GM12878 (cell line): ENCODE data around the gene ZNF429. TPM values are rescaled to one million over a fixed set of nuclear protein-coding genes. Genes with fewer than 3 reads are reported as not detected.

Experiments used
- ATAC-seq: fragments of 200-7000 bp; cut with Tn5 transposase; 3 replicates; pipeline ENCODE4 v1.9.1; 2020; ENCODE audit warnings: mild to moderate bottlenecking, moderate library complexity
- BruUV-seq: library from RNA; stranded (reverse); fragments of 400-500 nt; replicated peaks from 2 replicates; lab custom pipeline; 2021; lab: Mats Ljungman, UMichigan
- CTCF ChIA-PET: fragments of 300-600 bp; sonication (Branson Sonifier 250); formaldehyde crosslinking; extraction: SDS; loops from one replicate; lab custom pipeline; 2021; ENCODE audit warnings: inconsistent platforms; lab: Yijun Ruan, JAX
- POLR2A ChIA-PET: fragments of 350-600 bp; formaldehyde crosslinking; extraction: SDS; loops from one replicate; lab custom pipeline; 2021; ENCODE audit warnings: inconsistent platforms; lab: Charles Lee
- RAD21 ChIA-PET: fragments of 300-600 bp; sonication (Branson Sonifier 250); formaldehyde crosslinking; loops from one replicate; lab custom pipeline; 2023; ENCODE audit warnings: antibody characterized with exemption; ENCODE audit not compliant: unreplicated experiment; lab: Charles Lee
- SMC1A ChIA-PET: fragments of 300-600 bp; sonication (Branson Sonifier 250); formaldehyde crosslinking; loops from one replicate; lab custom pipeline; 2023; ENCODE audit not compliant: unreplicated experiment, uncharacterized antibody; lab: Charles Lee
- DNase-seq: peaks from one replicate; pipeline ENCODE4 v3.0.0-alpha.2; 2011; ENCODE audit warnings: low read depth, low spot score
- FAIRE-seq: peaks from 3 replicates; lab custom pipeline; 2011; peaks lifted over from hg19 to GRCh38; lab: Jason Lieb, UNC
- H2AFZ ChIP-seq: 2 replicates; pipeline ENCODE4 v1.6.0; 2011; ENCODE audit warnings: low read depth, low read length, control low read depth; ENCODE audit not compliant: control insufficient read depth
- H3K27ac ChIP-seq: 2 replicates; pipeline ENCODE4 v1.5.1; 2011; ENCODE audit warnings: control low read depth; ENCODE audit not compliant: control insufficient read depth, insufficient read depth
- H3K27me3 ChIP-seq, 2 experiments: replicated peaks in 1 of 2; 2 replicates each; pipeline versions ENCODE4 v1.6.0 to v1.6.1; 2011; ENCODE audit warnings: low read length in 1 of 2; ENCODE audit not compliant: control insufficient read depth in 2 of 2, insufficient read depth in 2 of 2
- H3K36me3 ChIP-seq, 2 experiments: 2 replicates each; pipeline ENCODE4 v1.5.1; 2011; ENCODE audit warnings: low read length in 1 of 2; ENCODE audit not compliant: control insufficient read depth in 2 of 2, insufficient read depth in 2 of 2
- H3K4me1 ChIP-seq: 2 replicates; pipeline ENCODE4 v1.6.1; 2011; ENCODE audit warnings: mild to moderate bottlenecking, low read length, moderate library complexity, mixed read lengths; ENCODE audit not compliant: control insufficient read depth, insufficient read depth
- H3K4me2 ChIP-seq: 2 replicates; pipeline ENCODE4 v1.6.0; 2011; ENCODE audit warnings: control low read depth; ENCODE audit not compliant: control insufficient read depth, insufficient read depth
- H3K4me3 ChIP-seq: fragments of 200-600 bp; sonication (generic); 2 replicates; pipeline ENCODE4 v1.5.1; 2016
- H3K79me2 ChIP-seq: 2 replicates; pipeline ENCODE4 v1.6.0; 2011; ENCODE audit warnings: low read length; ENCODE audit not compliant: control insufficient read depth, insufficient read depth
- H3K9ac ChIP-seq: 2 replicates; pipeline ENCODE4 v1.8.0; 2011; ENCODE audit warnings: low read length, control low read depth, mixed read lengths; ENCODE audit not compliant: control insufficient read depth, insufficient read depth
- H3K9me3 ChIP-seq: replicated peaks from 3 replicates; pipeline ENCODE4 v1.5.1; 2011; ENCODE audit warnings: mild to moderate bottlenecking, low read length; ENCODE audit not compliant: control insufficient read depth, insufficient read depth
- H4K20me1 ChIP-seq: 2 replicates; pipeline ENCODE4 v1.6.0; 2011; ENCODE audit not compliant: control insufficient read depth, insufficient read depth
- BRCA1 ChIP-seq: IDR thresholded peaks from 2 replicates; pipeline ENCODE4 v1.6.1; 2011; ENCODE audit warnings: low read depth, low read length, improper control_type of control experiment
- E2F4 ChIP-seq: IDR thresholded peaks from 2 replicates; pipeline ENCODE4 v1.6.1; 2012; ENCODE audit warnings: low read depth, low read length, improper control_type of control experiment
- E2F8 ChIP-seq: fragments of 450-650 bp; IDR thresholded peaks from 2 replicates; pipeline ENCODE4 v1.6.1; 2018; ENCODE audit warnings: mild to moderate bottlenecking, low read depth, moderate library complexity; ENCODE audit not compliant: partially characterized antibody
- GABPA ChIP-seq: IDR thresholded peaks from 2 replicates; pipeline ENCODE4 v1.6.1; 2014; ENCODE audit warnings: antibody characterized with exemption, low read depth, mild to moderate bottlenecking, inconsistent platforms
- HDAC6 ChIP-seq: fragments of 200-600 bp; sonication (generic); IDR thresholded peaks from one replicate; pipeline ENCODE4 v1.8.0; 2017; ENCODE audit warnings: antibody characterized with exemption; ENCODE audit not compliant: unreplicated experiment
- IKZF2 ChIP-seq, 2 experiments: fragments of 450-650 bp; IDR thresholded peaks; 2 replicates each; pipeline ENCODE4 v1.6.1; 2017; ENCODE audit warnings: mild to moderate bottlenecking in 2 of 2, moderate library complexity in 2 of 2
- MEF2B ChIP-seq: fragments of 450-650 bp; IDR thresholded peaks from 2 replicates; pipeline ENCODE4 v1.6.1; 2018; ENCODE audit warnings: mild to moderate bottlenecking, moderate library complexity; ENCODE audit not compliant: partially characterized antibody, poor library complexity, severe bottlenecking
- PKNOX1 ChIP-seq: fragments of 450-650 bp; IDR thresholded peaks from 2 replicates; pipeline ENCODE4 v1.6.1; 2016; ENCODE audit warnings: mild to moderate bottlenecking
- RCOR1 ChIP-seq: conservative IDR thresholded peaks from 2 replicates; pipeline ENCODE4 v1.6.1; 2012; ENCODE audit warnings: low read depth, low read length, improper control_type of control experiment
- SIX5 ChIP-seq: IDR thresholded peaks from 2 replicates; pipeline ENCODE4 v1.6.1; 2011; ENCODE audit warnings: mild to moderate bottlenecking, low read depth, low read length, moderate library complexity; ENCODE audit not compliant: severe bottlenecking
- WGBS: methylation state at CpG from one replicate; pipeline ENCODE4 v1.1.6; 2016; ENCODE audit warnings: low lambda C conversion rate; ENCODE audit not compliant: insufficient replicate concordance, insufficient coverage; ENCODE audit errors: missing lambda C conversion rate; 5-methylcytosine and 5-hydroxymethylcytosine counted together
- in situ Hi-C: fragments of 300-500 bp; cut with MboI; formaldehyde crosslinking; loops from 9 replicates; pipeline ENCODE4 v1.14.3; 2018; ENCODE audit warnings: mixed read lengths
- intact Hi-C: fragments of 100-400 bp; cut with micrococcal nuclease; formaldehyde crosslinking; loops from one replicate; pipeline ENCODE4 v1.14.2; 2022; ENCODE audit not compliant: unreplicated experiment
- polyA plus RNA-seq, 11 experiments: library from polyadenylated mRNA; depleted of rRNA in 4 of 11; unstranded in 6 of 11; stranded (reverse) in 5 of 11; fragments of >200 nt; fragmentation: Nextera tagmentation in 4 of 11; fragmentation: Illumina TruSeq in 1 of 11; extraction: Ambion mirVana in 4 of 11; extraction: Trizol in 1 of 11; gene quantifications; 1 replicate in 1 of 11; 2 replicates in 10 of 11; pipeline versions ENCODE4 v1.2.1 to v1.2.3, GENCODE V29; 2011 to 2016; ENCODE audit warnings: inconsistent platforms in 2 of 11, missing spikeins in 2 of 11, low read depth in 1 of 11
- total RNA-seq, 4 experiments: library from RNA; depleted of rRNA in 3 of 4; stranded (reverse); fragments of >200 nt in 3 of 4; fragmentation: Illumina TruSeq in 1 of 4; extraction: Trizol in 1 of 4; gene quantifications; 2 replicates each; pipeline versions ENCODE4 v1.2.1 to v1.2.3, GENCODE V29; 2013 to 2021

ZNF429 gene
- total and polyA plus RNA-seq, 10 of the 15 experiments (the other 5 are each of a cell fraction or from before 2014, with no cell fraction given), result 1.4 to 4.3 (median 2.8) TPM

GRCh38 chr19:21491146-21491545 is 14.3 kb upstream of the ZNF429 start:
- ChIA-PET CTCF (no interaction called here), POLR2A (no interaction called here), SMC1A (no interaction called here), RAD21 (no interaction called here)
- H3K27me3 ChIP-seq, result no peaks in the 10 kb centered on the region
- H4K20me1 ChIP-seq, result no peaks in the 10 kb centered on the region
- WGBS, result 44% methylated on average over 4 of the region's 4 CpGs
- no peaks in the 10 kb centered on the region for H3K79me2 ChIP-seq
- H3K27ac ChIP-seq, result no peak overlapping the region
- H3K4me2 ChIP-seq, result no peak overlapping the region
- in situ Hi-C loops, result no loop called here
- H3K36me3 ChIP-seq, result no peaks in the 10 kb centered on the region
- no peak overlapping the region for H3K9ac ChIP-seq
- no peaks in the 10 kb centered on the region for H3K4me1 ChIP-seq
- no peaks in the 10 kb centered on the region; the same call in 2 of the 3 replicates for H3K9me3 ChIP-seq
- BruUV-seq, result no TSS peak
- TF ChIP-seq IKZF2 (IDR thresholded peaks at IDR 0.05) (no peak), SIX5 (no peak)
- no peak for FAIRE-seq
- no peak overlapping the region for H2AFZ ChIP-seq
- intact Hi-C loops, result no loop called here
- H3K4me3 ChIP-seq, result no peak overlapping the region
- no peak for ATAC-seq
- no peak for DNase-seq

GRCh38 chr19:21492947-21493906 is 12.2 kb upstream of the ZNF429 start:
- ChIA-PET SMC1A (no interaction called here), RAD21 (no interaction called here), CTCF (no interaction called here), POLR2A (no interaction called here)
- WGBS, result 58% methylated on average over 9 of the region's 9 CpGs
- no peak overlapping the region for H3K27ac ChIP-seq
- H3K27me3 ChIP-seq, result no peaks in the 10 kb centered on the region
- H3K9me3 ChIP-seq, result no peaks in the 10 kb centered on the region; the same call in 2 of the 3 replicates
- H3K4me2 ChIP-seq, result no peak overlapping the region
- no TSS peak for BruUV-seq
- no peaks in the 10 kb centered on the region for H3K36me3 ChIP-seq
- in situ Hi-C loops, result no loop called here
- no peak for DNase-seq
- no peaks in the 10 kb centered on the region for H3K4me1 ChIP-seq
- H3K9ac ChIP-seq, result no peak overlapping the region
- no peak for ATAC-seq
- FAIRE-seq, result no peak
- no peaks in the 10 kb centered on the region for H4K20me1 ChIP-seq
- no peak overlapping the region for H3K4me3 ChIP-seq
- H3K79me2 ChIP-seq, result no peaks in the 10 kb centered on the region
- H2AFZ ChIP-seq, result no peak overlapping the region
- intact Hi-C loops, result no loop called here
- TF ChIP-seq PKNOX1 (no peak), MEF2B (no peak), GABPA (no peak), E2F4 (no peak), HDAC6 (no peak), BRCA1 (no peak), RCOR1 (no peak), IKZF2 (IDR thresholded peaks at IDR 0.05) (no peak), E2F8 (no peak)
